Fibroblast of upper back skin (primary cell): ENCODE measurements around the gene NCKAP5.
"Not testable (repeated sequence)": the region's sequence is repeated elsewhere in the genome, so short reads cannot be mapped to it uniquely, and the experiment has no call there.

Source experiments
- DNase-seq: peaks from one replicate; pipeline ENCODE4 v3.0.0-alpha.2; 2013

NCKAP5 gene

DNA sequence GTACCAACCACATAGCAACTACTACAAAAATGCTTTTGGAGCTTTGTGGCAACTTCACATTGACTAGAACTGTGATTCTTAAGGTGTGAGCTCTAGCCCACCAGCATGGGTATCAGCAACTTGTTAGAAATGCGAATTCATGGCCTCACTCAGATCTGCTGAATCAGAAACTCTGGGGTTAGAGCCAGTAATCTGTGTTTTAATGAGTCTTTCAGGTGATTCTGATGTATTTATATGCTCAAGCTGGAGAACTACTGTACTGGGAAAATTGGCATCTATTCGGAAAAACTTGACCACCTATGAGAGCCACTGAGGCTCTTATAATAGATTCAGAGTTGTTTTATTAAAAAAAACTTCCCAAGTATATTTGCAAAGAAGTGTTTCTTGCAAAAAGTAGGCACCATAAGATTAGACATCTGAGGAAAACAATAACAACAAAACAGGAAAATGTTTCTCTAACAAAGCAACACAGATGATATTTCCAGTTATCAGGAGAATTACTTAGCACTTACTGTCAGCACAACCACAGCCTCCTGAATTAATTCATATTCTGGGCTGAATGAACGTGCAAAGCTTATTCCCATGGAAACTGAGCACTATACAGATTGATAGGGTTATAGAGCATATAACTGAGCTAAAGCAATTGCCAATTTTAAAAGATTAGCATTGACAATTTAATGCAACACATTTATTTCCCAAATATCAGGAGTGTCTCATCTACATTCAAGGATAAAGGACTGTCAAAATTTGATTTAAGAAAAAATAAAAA is 71.6 kb downstream of the NCKAP5 start:
- DNase-seq = no peak

DNA sequence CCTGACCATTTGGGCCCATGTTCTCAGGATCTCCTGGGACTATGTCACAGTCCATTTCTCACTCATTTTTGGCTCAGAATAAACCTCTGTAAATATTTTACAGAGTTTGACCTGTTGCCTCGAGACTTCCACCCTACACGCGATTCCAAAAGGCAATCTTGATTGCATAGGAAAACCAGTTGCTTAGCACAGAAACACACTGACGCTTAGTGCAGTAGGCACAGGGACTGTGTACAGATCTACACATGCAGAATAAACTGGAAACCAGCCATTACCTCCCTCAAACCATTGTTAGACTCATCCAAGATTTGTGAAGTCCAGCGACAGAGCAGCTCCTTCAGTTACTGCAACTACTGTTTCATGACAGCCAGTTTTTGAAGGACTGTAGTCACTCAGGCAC is 73.0 kb downstream of the NCKAP5 start:
- DNase-seq = no peak

DNA sequence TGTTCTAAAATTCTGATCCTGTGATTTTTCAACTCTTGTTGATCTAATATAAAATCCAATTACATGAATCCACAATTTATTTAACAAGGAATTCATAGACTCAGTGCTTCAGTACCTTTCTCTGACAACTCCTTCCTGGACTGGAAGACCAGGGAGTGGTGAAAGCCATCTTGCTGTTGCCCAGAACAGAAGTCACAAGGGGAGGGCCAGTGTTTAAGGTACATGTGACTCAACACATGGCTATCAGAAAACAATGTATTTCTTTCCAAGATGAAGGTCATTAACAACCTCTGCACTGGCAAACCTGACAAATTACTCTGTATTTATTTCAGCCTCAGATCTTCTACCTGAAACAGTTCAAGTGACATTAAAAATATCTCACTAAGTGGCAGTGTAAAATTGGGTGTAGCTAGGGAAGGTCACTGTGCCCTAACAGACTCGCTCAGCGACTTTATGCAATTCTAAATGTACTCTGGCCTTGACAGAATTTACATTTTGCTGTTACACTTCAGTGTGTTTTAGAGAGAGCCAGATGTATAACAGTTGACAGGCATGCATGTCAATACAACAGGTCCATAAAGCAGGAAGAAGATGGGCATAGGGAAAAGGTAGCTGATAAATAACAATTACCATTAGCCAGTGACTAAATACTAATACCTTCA is 75.4 kb downstream of the NCKAP5 start:
- no peak for DNase-seq

DNA sequence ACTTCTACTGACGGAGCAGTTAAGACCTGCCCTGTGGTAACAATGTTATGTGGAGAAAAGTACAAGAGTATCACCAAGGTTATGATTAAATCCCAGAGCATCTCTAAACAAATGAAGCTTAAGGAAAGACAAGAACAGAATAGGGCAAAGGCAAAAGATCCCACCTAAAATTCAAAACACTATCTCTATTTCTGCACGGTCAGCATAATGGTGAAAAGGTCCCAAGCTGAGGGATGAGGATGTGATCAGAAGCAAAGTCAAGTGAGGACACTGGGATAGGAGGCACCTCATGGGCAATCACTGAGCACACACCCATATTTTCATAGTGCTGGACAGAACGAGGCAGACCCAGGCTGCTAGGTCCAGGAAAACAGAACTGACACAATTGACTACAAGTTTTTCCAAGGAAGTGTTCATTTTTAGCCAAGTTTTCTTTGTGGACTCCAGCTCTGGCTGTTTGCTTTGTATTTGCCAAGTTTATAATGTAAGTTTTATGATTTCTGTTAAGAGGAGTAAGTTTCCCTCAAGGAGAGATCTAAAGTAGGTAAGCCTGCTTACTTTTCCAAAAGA is 77.8 kb downstream of the NCKAP5 start:
- DNase-seq = no peak

DNA sequence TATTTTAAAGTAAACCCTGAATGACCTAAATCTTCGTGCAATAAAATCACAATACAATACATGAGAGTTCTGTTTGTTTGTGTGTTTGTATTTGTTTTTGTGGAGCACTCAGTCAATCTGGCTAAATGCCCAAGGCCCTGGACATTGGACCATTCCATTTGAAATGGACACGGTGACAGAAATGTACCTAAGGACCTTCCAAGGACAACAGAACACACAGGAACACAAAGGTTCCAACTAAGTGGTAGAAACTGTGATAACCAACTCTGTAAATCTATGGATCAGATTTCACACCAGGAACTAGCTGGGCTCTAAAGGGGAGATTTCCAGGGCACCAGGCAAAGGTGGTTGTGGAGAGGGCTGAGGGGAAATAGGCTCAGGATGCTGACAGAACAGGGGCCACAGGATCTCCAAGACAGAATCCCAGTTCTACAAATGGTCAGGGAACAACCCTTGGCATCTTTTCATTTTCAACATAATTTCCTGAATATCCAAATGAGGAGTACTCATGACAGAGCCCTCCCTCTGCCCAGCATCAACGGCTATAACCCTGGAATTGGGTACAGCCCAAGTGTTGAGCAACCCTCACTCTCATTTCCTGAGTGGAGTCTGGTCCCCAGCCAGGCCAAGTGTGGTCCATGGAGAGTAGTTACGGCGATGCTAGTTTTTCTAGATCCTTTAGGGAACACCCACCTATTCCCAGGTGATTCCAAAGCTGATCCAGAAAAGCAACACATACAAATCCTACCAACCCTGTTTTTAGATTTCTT is 78.4 kb downstream of the NCKAP5 start:
- peak; percentile 54 for DNase-seq

DNA sequence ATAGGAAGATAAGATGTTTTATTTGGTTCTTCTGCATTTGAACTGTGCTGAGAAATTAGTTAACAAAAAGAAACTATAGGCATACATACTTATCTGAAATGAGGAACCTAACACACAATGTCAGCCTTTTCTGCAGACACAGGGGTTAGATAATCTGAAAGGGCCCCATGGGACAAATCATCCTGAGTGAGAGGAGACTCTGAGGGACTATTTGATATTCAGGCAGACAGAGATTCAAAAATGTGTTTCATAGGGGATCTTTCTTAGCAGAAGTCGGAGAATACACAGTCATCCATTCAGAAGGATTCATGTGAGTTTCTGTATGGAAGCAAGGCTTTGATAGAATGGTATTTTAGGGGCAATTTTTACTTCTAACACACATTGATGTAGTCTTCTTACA is 79.1 kb downstream of the NCKAP5 start:
- no peak for DNase-seq

DNA sequence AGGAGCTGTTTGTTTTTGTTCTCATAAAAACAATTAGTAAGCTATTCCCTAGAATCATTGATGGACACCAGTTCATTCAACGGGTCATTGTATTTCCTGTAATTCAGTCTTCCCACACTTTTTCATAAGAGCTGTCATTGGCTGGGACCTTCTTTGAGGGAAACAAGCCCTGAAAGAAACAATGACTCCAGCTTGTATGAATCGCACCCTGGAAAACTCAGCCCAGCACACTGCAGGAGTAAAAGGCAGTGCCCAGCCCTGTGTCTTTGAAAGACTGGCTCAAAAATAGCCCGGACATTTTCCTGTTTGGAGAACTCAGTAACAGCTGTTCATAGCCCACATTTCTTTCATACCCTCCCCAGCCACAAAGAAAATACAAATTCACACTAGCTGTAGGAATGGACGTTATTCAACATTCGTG is 81.5 kb downstream of the NCKAP5 start:
- no peak for DNase-seq

DNA sequence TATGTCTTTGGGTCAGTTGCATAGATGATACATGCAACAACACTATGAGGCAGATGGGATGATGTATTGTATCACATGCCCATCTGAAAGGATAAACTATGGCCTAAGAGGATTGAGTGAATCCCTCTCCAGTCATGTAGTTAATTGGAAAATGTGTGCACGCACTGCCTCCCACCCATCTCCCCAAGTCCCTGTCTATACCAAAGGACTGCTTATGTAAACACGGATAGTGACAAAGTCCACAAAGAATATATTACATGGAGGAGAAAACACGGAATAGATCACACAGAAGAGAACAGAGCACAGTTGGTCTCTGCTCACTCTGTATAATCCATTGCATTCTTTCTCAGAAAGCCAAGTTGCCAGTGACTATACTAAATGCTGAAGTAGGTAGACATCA is 82.4 kb downstream of the NCKAP5 start:
- no peak for DNase-seq

DNA sequence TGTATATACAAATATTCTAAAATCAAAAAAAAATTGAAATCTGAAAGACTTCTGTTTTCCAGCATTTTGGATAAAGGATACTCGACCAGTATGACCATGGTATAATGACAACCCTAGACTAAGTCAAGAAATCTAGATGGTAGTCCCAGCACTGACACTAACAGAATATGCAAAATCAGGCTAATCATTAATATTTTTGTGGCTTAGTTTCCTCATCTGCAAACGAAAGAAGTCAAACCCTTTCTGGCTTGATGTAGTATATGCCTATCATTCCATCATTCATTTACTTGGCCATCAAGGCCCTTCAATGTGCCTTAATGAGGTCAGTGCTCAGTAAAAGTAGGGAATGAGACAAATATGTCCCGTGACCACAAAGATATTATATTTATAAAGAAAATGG is 83.5 kb downstream of the NCKAP5 start:
- no peak for DNase-seq

DNA sequence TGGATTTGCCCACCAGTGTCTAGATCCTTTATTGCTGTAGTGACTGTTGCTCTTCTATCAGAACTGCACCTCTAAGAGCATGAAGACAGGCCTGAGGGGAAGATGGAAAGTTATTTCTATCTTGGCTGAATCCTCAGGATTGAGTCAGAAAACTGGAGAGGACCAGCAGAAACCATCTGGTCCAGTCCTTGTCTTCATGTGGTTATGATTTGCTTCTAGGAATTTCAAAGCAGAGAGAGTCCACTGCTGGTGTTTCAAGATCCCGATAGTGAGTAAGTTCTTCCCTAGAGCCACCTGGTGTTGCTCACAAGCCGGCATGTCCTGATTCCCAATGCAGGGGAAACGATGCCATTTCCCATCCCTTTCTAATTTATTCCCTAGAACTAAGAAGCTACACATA is 84.2 kb downstream of the NCKAP5 start:
- peak; percentile 84 for DNase-seq

DNA sequence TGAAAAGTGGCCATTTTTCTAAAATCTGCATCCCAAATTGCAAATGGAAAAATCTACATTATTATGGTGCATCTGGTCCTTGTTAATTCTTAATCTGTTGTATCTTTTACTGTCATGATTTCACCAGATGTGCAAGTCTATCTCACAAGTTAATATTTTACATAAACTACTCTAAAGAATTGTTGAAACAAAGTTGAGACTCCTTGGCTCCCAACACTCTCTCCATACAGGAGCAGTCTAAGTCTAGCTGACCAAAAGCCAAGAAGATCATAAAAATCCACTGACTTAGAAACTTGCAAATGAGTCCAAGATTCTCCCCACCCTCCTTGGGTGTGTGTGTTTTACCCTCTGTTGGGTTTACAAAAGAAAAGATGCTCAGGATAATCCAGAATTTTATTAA is 85.1 kb downstream of the NCKAP5 start:
- DNase-seq = no peak

DNA sequence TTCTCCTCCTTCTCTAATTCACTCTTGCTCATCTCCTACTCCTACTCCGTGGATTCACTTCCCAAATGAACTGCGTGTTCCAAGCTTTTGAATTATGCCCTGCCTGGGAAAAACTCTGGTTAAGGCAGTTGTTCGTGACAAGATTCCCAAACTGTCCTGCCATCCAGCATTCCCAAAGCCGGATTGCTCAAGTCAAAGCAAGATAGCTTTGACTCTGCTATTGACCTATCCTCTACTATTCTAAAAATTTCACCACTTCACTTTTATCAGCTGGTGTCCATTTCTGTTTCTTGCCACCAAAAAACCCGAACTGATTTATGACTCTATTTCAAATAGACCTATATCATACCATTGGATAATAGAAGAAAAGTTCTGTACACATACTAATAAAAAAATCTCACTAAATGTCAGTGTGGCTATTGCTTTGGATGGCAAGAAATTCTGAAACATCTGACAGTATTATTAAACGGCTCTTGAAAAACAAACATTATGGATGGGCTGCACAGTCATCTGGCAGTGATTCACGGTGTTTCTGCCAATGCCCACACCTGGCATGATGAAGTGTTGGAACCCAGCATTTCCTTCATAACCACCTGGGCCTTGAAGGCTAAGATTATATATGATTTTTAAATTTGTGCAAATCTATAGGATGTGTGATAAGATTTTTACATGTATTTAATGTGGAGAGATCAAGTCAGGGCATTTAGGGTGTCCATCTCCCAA is 87.4 kb downstream of the NCKAP5 start:
- no peak for DNase-seq

DNA sequence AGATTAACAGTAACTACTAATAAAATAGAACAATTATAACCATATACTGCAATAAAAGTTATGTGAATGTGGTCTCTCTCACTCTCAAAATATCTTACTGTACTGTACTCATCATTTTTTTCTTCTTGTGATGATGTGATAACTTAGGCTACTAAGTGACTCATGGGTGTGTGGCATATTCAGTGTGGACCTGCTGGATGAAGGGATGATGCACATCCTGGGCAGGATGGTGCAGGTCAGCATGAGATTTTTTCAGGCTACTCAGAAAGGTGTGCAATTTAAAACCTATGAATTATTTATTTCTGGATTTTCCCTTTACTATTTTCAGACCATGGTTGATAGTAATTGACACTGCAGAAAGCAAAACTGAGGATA is 90.7 kb downstream of the NCKAP5 start:
- peak; percentile 17 for DNase-seq

DNA sequence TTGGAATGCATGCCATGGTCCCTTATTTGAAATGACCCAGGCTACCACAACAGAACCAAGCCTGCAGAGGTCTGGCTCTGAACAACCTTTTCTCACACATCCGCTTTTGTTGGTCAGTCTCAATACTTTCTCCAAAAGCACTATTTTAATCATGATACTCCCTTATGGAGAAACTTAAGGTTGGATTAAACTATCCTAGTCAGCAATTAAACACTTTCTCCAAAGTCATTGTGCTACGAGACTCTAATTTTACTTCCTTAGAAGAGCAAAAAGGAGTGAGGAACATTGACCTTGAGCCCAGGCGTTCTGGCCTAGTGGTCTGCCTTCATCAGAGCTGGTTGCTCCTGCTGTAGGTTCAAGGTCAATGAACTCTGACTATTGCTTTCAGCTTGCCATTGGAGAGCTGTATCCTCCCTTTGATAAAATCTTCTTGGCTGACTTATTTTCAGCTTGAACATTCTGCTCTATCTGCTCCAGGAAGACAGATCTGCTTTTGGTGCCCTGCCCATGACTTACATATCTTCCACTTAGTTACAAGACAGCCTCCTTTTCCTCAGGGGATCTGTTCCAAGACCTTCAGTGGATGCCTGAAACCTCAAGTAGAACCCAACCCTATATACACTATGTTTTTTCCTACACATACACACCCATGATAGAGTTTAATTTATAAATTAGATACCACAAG is 91.2 kb downstream of the NCKAP5 start:
- peak; percentile 4 for DNase-seq

DNA sequence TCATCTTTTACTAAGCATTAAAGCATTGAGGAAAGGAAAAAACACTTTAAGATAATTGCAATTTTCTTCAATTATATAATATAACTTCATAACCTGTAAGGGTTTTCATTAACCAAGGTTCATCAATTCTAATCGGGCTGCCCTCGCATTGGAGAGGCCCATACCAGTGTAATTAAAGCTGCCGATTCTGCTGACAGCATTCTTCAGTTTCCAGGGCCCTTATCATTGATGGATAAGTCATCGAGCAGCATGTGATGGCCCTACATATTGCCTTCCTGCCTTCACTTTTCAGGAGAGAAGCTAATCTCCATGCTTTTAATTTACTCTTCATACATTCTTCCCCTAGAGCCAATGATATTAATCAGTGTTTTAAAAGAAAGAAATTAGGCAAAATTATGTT is 92.0 kb downstream of the NCKAP5 start:
- DNase-seq = no peak

DNA sequence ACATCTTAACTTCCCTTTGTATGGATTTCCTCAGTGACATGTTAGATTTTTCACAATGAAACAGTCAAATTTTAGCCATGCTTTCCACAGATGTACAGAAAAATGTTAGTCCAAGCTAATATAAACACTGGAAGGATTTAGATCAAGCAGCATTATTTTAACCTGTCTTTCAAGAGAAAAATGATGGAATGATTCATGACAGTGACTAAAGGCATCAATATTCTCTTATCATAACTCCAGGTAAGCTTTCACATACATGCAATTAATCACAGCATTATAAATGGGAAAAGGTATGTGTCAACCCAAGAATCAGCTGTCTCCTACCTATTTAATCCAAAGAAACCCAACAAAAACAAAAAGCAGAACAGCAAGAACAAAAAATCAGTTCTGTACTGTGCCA is 92.7 kb downstream of the NCKAP5 start:
- no peak for DNase-seq

DNA sequence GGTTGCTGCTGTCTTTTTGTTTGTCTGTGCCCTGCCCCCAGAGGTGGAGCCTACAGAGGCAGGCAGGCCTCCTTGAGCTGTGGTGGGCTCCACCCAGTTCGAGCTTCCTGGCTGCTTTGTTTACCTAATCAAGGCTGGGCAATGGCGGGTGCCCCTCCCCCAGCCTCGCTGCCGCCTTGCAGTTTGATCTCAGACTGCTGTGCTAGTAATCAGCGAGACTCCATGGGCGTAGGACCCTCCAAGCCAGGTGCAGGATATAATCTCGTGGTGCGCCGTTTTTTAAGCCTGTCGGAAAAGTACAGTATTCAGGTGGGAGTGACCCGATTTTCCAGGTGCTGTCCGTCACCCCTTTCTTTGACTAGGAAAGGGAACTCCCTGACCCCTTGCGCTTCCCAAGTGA is 97.8 kb downstream of the NCKAP5 start:
- DNase-seq = not testable (repeated sequence)

DNA sequence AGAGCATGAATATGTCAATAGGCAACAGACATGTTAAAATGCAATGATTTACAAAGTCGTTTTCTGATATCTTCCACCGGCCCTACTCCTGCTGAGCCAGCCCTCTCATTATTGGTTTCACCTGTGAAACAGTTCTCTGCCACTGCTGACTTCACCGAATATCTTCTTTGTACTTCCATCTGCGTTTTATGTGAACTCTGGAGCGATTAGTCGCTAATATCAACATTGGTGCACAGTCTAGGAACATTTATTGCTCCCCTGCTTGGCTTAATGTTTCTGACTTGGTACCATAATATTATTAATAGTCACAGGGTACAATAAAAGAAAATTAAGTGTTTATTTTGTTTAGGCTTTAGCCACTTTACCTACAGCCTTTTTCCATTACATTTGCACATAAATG is 105.5 kb downstream of the NCKAP5 start:
- no peak for DNase-seq

DNA sequence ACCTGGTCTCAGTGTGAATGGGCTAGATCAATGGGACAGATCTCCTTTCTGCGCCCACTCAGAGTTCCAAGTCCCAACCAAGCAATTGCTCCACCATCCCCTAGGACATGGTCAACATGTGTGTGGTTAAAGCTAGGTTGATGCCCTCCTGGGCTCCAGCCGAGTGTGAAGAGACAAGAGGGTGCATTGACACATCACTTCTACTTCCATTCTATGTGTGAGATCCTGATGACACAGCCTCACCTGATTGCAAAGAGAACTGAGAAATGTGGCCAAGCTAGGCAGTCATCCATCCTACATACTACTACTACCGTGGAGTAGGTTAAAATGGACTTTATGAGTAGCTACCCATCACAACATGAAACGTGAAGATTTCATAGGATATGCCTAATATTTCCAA is 106.8 kb downstream of the NCKAP5 start:
- no peak for DNase-seq

DNA sequence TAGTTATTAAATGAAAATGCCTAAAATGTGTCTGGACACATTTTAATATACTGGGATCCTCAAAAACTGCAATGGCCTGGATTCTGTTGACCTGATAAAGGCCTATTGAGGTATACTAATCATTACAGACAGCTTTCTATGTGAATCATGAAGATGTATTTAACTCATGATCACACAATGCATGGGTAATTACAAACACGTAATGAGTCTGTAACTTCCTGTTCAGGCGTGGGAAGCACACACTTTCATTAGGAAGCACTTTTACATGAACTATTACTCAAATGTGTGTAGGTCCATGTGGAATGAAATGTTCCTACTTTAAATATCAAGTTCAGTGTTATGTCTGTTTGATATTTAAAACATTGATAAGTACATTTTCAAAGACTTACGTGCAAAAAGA is 108.7 kb downstream of the NCKAP5 start:
- no peak for DNase-seq

DNA sequence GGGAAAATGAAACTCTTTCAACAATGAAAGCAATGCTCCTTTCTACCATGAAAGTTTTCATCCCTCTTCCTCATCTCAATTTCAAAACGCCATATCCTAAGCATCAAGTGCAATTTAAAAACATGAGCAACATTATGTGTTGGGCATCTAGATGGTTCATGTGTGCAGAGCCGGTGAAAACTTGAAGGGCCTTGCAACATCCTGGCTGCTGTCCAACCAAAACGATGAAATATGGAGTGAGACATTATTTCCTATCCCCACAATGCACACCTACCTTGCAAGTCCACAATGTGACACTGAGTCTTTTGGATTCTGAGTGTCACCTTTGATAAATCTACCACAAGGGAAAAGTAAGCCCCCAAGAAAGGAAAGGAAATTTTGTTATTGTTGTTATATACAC is 110.0 kb downstream of the NCKAP5 start:
- DNase-seq = peak; percentile 27

DNA sequence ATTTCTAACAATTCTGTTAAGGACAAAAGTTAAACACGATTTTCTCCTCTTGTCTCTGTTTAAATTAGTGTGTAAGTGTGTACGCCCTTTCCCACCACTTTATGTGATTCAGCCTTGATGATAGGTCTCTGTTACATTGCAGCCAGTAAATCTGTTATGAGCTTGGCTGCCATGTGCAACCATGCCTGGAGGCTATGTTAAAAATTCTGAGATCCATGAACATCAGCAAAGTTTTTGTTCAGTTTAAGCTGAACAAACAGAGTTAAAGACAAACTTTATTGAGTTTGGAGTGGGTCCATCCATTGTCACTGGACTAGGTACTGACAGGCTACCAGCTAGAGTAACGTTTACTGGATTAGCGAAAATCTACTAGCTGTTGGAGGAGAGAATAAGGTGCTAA is 110.4 kb downstream of the NCKAP5 start:
- DNase-seq = no peak
